Skin of body (tissue), 2 donors: Measurements from ENCODE around the gene NSMCE1. TPM values are rescaled to one million over a fixed set of nuclear protein-coding genes. Genes with fewer than 3 reads are reported as not detected.
A peak's percentile ranks its signal among the peaks of the same experiment; 100 is the strongest.

Experiments
- DNase-seq: peaks from one replicate; lab custom pipeline; 2025; lab: John Stamatoyannopoulos, UW
- total RNA-seq: library from RNA; depleted of rRNA; stranded (reverse); fragments of >200 nt; gene quantifications from one replicate; pipeline ENCODE4 v1.2.3, GENCODE V29; 2014

The NSMCE1 gene
- total RNA-seq, 1 donor from 2014 or later, result 33.7 TPM

DNA sequence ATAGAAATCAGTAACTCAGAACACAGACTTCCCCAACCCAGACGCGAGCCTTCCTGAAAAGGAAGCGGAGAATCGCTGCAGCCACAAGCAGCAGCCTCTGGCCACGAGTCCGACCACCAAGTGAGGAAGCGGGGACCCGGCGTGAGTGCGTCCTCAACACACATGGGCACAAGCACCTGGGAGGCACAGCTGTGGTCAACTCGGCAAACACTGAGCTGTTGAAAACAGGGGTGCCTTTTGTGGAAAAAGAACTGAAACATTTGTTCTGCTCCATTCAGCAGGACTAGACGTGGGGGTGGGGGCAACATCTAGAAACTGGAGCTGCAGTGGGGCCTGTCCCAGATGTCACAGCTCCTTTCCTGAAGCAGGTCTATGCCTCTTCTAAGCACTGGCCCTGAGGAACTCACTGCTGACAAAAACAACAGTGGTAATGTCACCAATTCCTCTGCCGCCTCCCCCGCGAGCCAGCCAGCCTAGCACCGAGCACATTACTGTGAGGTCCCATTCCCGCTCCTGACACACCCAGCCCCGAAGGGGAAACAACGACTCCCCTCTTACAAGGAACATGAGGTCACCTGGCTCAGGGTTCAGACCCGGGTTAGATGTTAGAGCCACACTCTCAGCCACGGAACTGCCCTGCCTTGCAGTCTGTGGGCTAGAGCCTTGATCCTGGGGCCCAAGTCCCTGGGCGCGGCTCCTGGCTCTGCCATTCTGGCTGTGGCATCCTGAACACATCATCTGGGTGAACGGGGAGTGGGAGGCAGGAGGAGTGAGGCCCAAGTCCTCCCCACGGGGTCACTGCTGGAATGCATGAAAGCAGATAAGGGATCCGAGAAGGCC lies 36.3 kb downstream of the NSMCE1 start:
- DNase-seq, result no peak

- no peak for DNase-seq
These were observed 36.9 kb downstream of the NSMCE1 start for GRCh38 chr16:27231692-27232060.

GRCh38 chr16:27230562-27231001 lies 38.0 kb downstream of the NSMCE1 start:
- DNase-seq, result no peak

DNA sequence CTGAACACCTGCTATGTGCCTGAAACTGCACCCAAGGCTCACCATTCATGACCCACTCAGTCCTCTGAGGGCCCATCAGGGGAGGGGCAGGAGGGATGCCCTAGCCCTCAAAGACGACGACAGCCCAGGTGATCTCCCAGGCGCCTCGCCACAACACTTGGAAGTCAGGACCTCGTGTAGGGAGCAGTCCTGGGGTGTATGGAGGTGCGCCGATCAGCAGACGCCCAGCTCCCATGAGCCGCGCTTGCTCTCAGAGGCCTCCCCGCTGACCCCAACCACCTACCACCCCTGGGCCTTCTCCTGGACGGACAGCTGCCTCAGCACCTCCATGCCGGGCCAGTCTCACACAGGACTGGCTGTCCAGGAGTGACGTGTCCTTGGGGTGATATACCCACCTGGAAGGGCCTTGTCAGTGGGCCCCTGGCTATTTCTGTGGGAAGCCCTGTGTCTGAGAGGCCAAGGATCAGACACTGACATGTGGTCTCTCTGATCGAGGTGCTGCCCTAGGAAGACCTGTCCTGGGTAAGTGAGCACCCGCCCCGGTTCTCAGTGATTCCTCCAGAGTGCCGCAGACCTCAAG lies 38.6 kb downstream of the NSMCE1 start:
- DNase-seq, result no peak

- DNase-seq, result peak; percentile 39
These were observed 39.7 kb downstream of the NSMCE1 start for GRCh38 chr16:27228621-27229501.

DNA sequence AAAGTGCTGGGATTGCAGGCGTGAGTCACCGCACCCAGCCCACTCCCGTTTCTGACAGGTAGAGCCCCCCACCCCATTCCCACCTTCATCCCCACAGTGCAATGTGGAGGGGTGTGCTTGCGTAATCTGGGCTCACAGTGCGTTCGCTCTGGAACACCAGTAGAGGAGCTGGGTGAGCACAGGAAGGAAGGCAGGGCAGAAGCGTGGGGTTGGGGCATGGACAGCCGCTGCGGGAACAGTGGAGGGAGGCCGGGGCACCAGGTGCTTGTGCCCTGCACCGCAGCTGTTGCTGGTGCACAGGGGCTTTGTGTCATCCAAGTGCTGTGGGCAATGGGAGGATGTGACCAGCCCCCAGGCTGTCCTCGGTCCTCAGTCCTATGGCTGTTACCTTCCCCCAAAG lies 40.5 kb downstream of the NSMCE1 start:
- no peak for DNase-seq

DNA sequence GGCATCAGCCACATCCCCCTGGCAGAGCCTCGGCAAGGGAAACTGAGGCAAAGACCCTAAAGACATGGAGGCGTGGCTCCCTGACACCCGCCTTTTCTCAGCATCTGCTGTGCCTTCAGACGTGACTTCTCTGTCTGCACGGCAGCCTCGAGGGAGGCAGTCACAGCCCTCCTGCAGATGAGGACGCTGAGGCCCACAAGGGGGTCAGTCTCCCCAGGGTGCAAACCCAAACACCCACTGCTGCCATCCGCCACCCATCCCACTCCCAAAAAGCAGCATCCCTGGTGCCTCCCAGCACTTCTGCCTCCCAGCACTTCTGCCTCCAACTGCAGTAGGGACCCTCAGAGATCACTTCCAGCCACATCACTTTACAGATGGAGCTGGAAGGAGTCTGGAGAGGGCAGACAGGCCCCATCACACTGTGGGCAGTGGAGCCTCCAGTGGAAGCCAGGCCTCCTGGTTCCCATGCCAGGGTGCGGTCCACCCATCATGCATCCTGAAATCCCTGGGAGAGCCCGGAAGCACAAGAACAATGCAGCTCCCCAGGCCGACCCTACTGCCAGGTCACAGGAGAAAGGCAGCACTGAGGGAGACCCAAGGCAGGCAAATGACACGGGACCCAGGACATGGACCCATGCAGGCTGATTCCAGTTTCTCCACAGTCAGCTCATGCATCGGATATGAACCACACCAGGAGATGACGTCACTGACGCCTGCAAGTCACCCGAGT lies 41.4 kb downstream of the NSMCE1 start:
- DNase-seq, result no peak

DNA sequence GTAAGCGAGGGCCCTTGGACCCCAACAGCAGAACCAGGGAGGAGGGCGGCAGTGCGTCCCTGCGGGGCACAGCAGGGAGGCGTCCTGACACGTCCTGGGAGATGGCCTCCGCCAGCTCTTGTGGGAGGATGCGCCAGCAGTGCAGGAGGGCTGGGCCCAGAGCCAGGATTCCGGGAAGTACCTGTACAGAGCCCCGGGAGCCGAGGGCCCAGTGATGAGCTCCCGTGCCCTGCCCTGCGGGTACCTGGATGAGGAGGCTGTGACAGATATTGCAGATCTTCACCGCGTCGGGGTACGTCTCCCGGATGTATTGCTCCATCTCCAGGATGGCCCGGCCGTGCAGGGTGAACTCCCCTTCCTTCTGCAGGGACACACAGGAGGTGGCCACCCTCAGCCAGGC lies 42.1 kb downstream of the NSMCE1 start:
- DNase-seq, result no peak

DNA sequence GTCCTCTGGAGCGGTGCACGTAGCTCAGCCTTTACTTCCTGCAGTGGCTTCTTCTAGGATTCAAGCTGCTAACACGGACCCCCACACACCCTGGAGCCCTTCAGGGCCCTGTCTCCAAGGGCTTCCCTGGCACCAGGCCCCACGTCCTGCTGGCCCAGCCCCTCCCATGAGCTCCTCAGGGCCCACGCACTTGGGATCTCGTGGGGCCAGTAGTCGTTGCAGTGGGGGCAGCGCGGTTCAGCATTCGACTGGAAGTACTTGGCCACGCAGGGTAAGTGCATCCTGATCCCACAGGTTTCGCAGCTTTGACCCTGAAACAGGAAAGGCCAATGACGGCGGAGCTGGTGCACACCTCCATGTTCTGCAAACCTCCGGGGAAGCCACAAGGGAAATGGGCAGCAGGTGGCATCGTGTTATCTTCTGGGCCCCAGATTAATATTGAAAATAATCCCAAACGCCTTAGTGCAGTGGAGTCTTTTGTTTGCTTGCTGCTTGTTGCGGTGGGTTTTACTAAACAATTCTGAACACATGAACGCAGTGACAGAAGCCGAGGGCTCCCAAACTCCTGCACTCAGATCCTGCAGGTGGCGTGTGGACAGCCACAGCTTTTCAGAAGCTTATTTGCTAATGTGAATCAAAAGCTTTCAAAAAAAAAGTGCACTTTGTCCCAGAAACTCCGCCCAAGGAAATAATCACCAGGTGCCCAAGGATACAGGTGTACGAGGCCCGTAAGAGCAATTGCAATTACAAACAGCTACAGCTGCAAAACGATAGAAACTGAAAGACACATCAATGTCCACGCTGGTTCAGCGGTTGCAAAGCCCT lies 42.8 kb downstream of the NSMCE1 start:
- no peak for DNase-seq

GRCh38 chr16:27224741-27225300 lies 43.8 kb downstream of the NSMCE1 start:
- DNase-seq, result no peak

DNA sequence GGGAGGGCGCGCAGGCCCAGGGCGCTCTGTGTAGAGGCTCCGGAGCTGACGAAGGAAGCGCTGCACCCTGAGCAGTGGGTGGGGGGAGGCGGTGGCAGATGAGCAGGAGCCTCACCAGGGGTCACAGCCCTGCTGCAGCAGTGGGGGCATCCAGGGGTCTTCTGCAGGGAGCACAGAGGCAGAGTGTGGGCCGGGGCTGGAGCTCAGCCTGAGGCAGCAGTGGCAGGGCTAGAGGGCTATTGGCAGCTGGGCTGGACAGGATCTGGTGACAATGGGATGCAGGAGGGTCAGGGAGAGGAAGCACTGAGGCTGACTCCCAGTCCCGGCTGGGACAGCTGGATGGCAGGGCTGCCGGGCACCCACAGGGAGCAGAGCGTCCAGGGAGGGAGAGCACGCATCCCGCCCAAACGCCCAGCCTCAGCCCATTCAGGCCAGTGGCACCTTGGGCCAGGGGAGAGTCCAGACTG lies 44.3 kb downstream of the NSMCE1 start:
- DNase-seq, result no peak

- DNase-seq, result no peak
These were observed 44.9 kb downstream of the NSMCE1 start for GRCh38 chr16:27223701-27224100.

- no peak for DNase-seq
These were observed 45.4 kb downstream of the NSMCE1 start for GRCh38 chr16:27223226-27223610.

- peak; percentile 52 for DNase-seq
These were observed 46.0 kb downstream of the NSMCE1 start for GRCh38 chr16:27222249-27223225.

GRCh38 chr16:27221576-27222248 lies 46.9 kb downstream of the NSMCE1 start:
- no peak for DNase-seq

- DNase-seq, result no peak
These were observed 47.6 kb downstream of the NSMCE1 start for GRCh38 chr16:27220991-27221390.

DNA sequence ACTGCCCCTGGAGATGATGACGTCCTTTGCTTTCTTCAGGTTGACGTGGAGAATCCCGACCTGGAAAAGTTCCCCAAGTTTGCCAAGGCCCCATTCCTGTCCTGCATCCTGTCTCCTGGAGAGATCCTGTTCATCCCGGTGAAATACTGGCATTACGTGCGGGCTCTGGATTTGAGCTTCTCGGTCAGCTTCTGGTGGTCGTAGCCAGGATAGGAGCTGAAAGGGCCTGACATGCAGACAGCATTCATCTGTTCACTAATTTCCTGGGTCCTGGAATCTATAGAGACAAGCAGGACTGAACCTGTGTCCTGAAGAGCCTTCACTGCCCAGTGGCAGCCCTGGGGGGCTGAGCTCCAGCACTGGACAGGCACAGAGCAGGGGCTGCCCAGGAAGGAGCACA lies 48.0 kb downstream of the NSMCE1 start:
- DNase-seq, result no peak

DNA sequence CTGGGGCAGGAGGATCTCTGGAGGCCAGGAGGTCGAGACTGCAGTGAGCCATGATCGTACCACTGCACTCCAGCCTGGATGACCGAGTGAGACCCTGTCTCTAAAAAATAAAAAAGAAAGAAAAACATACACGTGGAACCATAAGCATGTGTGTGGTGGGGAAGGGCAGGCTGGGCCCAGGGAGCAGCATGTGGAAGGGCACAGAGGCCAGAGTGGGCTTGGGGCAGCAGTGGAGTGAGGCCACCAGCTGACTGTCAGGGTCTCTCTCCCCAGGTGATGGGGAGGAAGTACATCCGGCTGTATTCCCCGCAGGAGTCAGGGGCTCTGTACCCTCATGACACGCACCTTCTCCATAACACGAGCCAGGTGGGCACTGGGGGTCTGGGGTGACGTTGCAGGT lies 48.5 kb downstream of the NSMCE1 start:
- no peak for DNase-seq
